Thyroid gland (tissue), 4 donors: ENCODE data around the gene ARNT2.

Experiments
- CTCF ChIP-seq, 6 experiments: fragments of 200-600 bp in 3 of 6; fragments of 450-650 bp in 3 of 6; sonication (generic) in 3 of 6; IDR thresholded peaks; one replicate each; pipeline ENCODE4 v1.5.1; 2016 to 2019; ENCODE audit warnings: antibody characterized with exemption in 6 of 6, mild to moderate bottlenecking in 2 of 6, inconsistent platforms in 1 of 6, moderate library complexity in 1 of 6
- POLR2A ChIP-seq, 2 donors: fragments of 450-650 bp; IDR thresholded peaks; one replicate each; pipeline ENCODE4 v1.6.1; 2017; ENCODE audit warnings: antibody characterized with exemption in 2 of 2, mild to moderate bottlenecking in 2 of 2, moderate library complexity in 1 of 2

- TF ChIP-seq CTCF (IDR thresholded peaks at IDR 0.05) = no peak
- TF ChIP-seq POLR2A (IDR thresholded peaks at IDR 0.05) = no peak
These were observed 93.0 kb downstream of the ARNT2 start for GRCh38 chr15:80497221-80497620.
